Measurements from ENCODE around the gene RSU1. TPM values are rescaled to one million over a fixed set of nuclear protein-coding genes. Genes with fewer than 3 reads are reported as not detected.
A peak's percentile ranks its signal among the peaks of the same experiment; 100 is the strongest.

Gene RSU1
- total RNA-seq, 1 experiment from 2014 or later, result 44.5 TPM

DNA sequence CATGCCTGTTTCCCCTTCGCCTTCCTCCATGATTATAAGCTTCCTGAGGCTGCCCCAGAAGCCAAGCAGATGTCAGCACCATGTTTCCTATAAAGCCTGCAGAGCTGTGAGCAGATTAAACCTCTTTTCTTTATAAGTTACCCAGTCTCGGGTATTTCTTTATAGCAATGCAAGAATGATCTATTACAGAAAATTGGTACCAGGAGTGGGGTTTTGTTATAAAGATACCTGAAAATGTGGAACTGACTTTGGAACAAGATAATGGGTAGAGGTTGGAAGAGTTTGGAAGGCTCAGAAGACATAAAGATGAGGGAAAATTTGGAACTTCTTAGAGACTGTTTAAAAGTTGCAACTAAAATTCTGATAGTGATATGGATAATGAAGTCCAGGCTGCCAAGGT, 4.8 kb upstream of the RSU1 start:
- Histone ChIP-seq H3K9me2 (ENCODE audit: insufficient read depth) (no peaks in the 10 kb centered on the region), H3K4me2 (no peak overlapping the region), H4K20me1 (ENCODE audit: insufficient read depth) (no peaks in the 10 kb centered on the region), H3K27me3 (ENCODE audit: insufficient read depth, low read depth) (no peaks in the 10 kb centered on the region), H3K9me3 (ENCODE audit: insufficient read depth, low read depth) (peaks cover 11% of the 10 kb centered on the region; the same call in 1 of the 2 replicates), H3F3A (ENCODE audit: insufficient read depth, low read depth) (no peaks in the 10 kb centered on the region), H3K4me1 (replicated peaks; ENCODE audit: insufficient read depth) (peaks cover 24% of the 10 kb centered on the region; the same call in 1 of the 2 replicates), H2AFZ (no peak overlapping the region), H3K27ac (no peak overlapping the region), H3K36me3 (ENCODE audit: low read depth) (no peaks in the 10 kb centered on the region), H3K79me2 (ENCODE audit: low read depth) (no peaks in the 10 kb centered on the region), H3K4me3 (no peak overlapping the region)
- TF ChIP-seq CTCF (conservative IDR thresholded peaks at IDR 0.05) (no peak), EZH2 (IDR thresholded peaks at IDR 0.05; ENCODE audit: low read depth) (no peak)
- POLR2A ChIA-PET (ENCODE audit: unreplicated experiment), result no interaction called here
- intact Hi-C loops (cut with micrococcal nuclease; ENCODE audit: unreplicated experiment), result loop anchor here (10.0 kb wide), 2 partner anchors 633 to 773 kb away; partner anchors contain the start of gene ST8SIA6
- no peak for DNase-seq
- no TSS peak for BruUV-seq (replicated peaks)
- CTCF ChIA-PET, result no interaction called here

GRCh38 chr10:16820421-16820820, 3.2 kb upstream of the RSU1 start:
- no peak overlapping the region for H3K4me2 ChIP-seq
- ChIA-PET CTCF (no interaction called here), POLR2A (ENCODE audit: unreplicated experiment) (no interaction called here)
- no peaks in the 10 kb centered on the region for H3K27me3 ChIP-seq (ENCODE audit: insufficient read depth, low read depth)
- no peaks in the 10 kb centered on the region for H4K20me1 ChIP-seq (ENCODE audit: insufficient read depth)
- H3K4me3 ChIP-seq, result no peak overlapping the region
- intact Hi-C loops (cut with micrococcal nuclease; ENCODE audit: unreplicated experiment), result loop anchor here (10.0 kb wide), 2 partner anchors 634 to 774 kb away; partner anchors contain the start of gene ST8SIA6
- H3K79me2 ChIP-seq (ENCODE audit: low read depth), result peaks cover 14% of the 10 kb centered on the region
- no peak overlapping the region for H2AFZ ChIP-seq
- no peaks in the 10 kb centered on the region for H3K36me3 ChIP-seq (ENCODE audit: low read depth)
- no peak for TF ChIP-seq EZH2 (IDR thresholded peaks at IDR 0.05; ENCODE audit: low read depth)
- TF ChIP-seq CTCF (conservative IDR thresholded peaks at IDR 0.05), result no peak
- no peak overlapping the region for H3K27ac ChIP-seq
- DNase-seq, result no peak
- peaks cover 29% of the 10 kb centered on the region for H3K4me1 ChIP-seq (replicated peaks; ENCODE audit: insufficient read depth)
- BruUV-seq (replicated peaks), result no TSS peak
- H3K9me3 ChIP-seq (ENCODE audit: insufficient read depth, low read depth), result peaks cover 11% of the 10 kb centered on the region; the same call in 1 of the 2 replicates
- no peaks in the 10 kb centered on the region for H3F3A ChIP-seq (ENCODE audit: insufficient read depth, low read depth)
- H3K9me2 ChIP-seq (ENCODE audit: insufficient read depth), result no peaks in the 10 kb centered on the region

GRCh38 chr10:16820018-16820417, 2.8 kb upstream of the RSU1 start:
- Histone ChIP-seq H3K9me3 (ENCODE audit: insufficient read depth, low read depth) (peaks cover 11% of the 10 kb centered on the region; the same call in 1 of the 2 replicates), H3K4me3 (no peak overlapping the region), H3F3A (ENCODE audit: insufficient read depth, low read depth) (no peaks in the 10 kb centered on the region), H2AFZ (no peak overlapping the region), H4K20me1 (ENCODE audit: insufficient read depth) (no peaks in the 10 kb centered on the region), H3K27ac (no peak overlapping the region), H3K9me2 (ENCODE audit: insufficient read depth) (no peaks in the 10 kb centered on the region), H3K36me3 (ENCODE audit: low read depth) (no peaks in the 10 kb centered on the region), H3K27me3 (ENCODE audit: insufficient read depth, low read depth) (no peaks in the 10 kb centered on the region), H3K4me2 (peak overlapping the region; percentile 40; the same call in 1 of the 2 replicates), H3K4me1 (replicated peaks; ENCODE audit: insufficient read depth) (peaks cover 29% of the 10 kb centered on the region), H3K79me2 (ENCODE audit: low read depth) (peaks cover 14% of the 10 kb centered on the region)
- DNase-seq, result no peak
- intact Hi-C loops (cut with micrococcal nuclease; ENCODE audit: unreplicated experiment), result loop anchor here (10.0 kb wide), 2 partner anchors 635 to 775 kb away; partner anchors contain the start of gene ST8SIA6
- POLR2A ChIA-PET (ENCODE audit: unreplicated experiment), result no interaction called here
- CTCF ChIA-PET, result no interaction called here
- no peak for TF ChIP-seq EZH2 (IDR thresholded peaks at IDR 0.05; ENCODE audit: low read depth)
- no TSS peak for BruUV-seq (replicated peaks)

DNA sequence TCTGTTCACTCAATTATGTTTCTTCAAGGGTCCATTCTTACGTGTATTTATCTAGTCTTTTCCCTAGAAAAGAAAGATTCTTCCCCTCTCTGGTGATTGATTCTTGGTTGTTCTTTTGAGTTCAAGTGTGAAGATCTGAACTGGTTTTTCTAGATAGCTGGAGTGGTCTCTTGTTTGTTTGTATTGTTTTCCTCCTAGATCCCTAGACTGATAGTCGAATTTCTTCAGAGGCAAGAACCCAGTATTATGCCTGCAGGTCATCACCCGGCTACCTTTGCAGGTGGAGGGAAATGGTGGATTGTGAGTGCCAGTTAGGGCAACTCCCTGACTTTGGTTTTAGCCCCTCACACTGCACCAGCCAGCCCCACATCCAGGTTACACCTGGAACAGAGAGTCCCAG, 2.2 kb upstream of the RSU1 start:
- Histone ChIP-seq H4K20me1 (ENCODE audit: insufficient read depth) (no peaks in the 10 kb centered on the region), H3F3A (ENCODE audit: insufficient read depth, low read depth) (no peaks in the 10 kb centered on the region), H3K4me2 (peak overlapping the region; percentile 40), H3K4me3 (no peak overlapping the region), H3K9me3 (ENCODE audit: insufficient read depth, low read depth) (peaks cover 11% of the 10 kb centered on the region; the same call in 1 of the 2 replicates), H3K27me3 (ENCODE audit: insufficient read depth, low read depth) (no peaks in the 10 kb centered on the region), H3K4me1 (replicated peaks; ENCODE audit: insufficient read depth) (peaks cover 29% of the 10 kb centered on the region), H3K36me3 (ENCODE audit: low read depth) (no peaks in the 10 kb centered on the region), H3K79me2 (ENCODE audit: low read depth) (peaks cover 14% of the 10 kb centered on the region), H3K27ac (no peak overlapping the region), H3K9me2 (ENCODE audit: insufficient read depth) (no peaks in the 10 kb centered on the region), H2AFZ (peak overlapping the region; percentile 42)
- CTCF ChIA-PET, result no interaction called here
- DNase-seq, result peak in 1 of 2 experiments; percentile 59
- POLR2A ChIA-PET (ENCODE audit: unreplicated experiment), result no interaction called here
- intact Hi-C loops (cut with micrococcal nuclease; ENCODE audit: unreplicated experiment), result no loop called here
- BruUV-seq (replicated peaks), result no TSS peak
- TF ChIP-seq EZH2 (IDR thresholded peaks at IDR 0.05; ENCODE audit: low read depth) (no peak), CTCF (conservative IDR thresholded peaks at IDR 0.05) (no peak)

All from PC-9 (cell line).